Renal cortex interstitium (tissue), 11 donors: Measurements from ENCODE around the gene GUK1. TPM values are rescaled to one million over a fixed set of nuclear protein-coding genes. Genes with fewer than 3 reads are reported as not detected.
A peak's percentile ranks its signal among the peaks of the same experiment; 100 is the strongest.
"Not testable (repeated sequence)": the region's sequence is repeated elsewhere in the genome, so short reads cannot be mapped to it uniquely, and the experiment has no call there.

Experiments
- DNase-seq, 11 donors: peaks; one replicate each; pipeline ENCODE4 v3.0.0-alpha.2; 2013; ENCODE audit warnings: low read depth in 9 of 11, low spot score in 4 of 11; ENCODE audit errors: extremely low read depth in 1 of 11
- polyA plus RNA-seq, 3 donors: library from polyadenylated mRNA; unstranded; fragments of 120-200 nt; gene quantifications; one replicate each; pipeline ENCODE4 v1.2.1, GENCODE V29; 2013; ENCODE audit not compliant: insufficient read length in 3 of 3

Gene GUK1
- polyA plus RNA-seq, 3 donors = 94.9 to 186 (median 154) TPM

DNA sequence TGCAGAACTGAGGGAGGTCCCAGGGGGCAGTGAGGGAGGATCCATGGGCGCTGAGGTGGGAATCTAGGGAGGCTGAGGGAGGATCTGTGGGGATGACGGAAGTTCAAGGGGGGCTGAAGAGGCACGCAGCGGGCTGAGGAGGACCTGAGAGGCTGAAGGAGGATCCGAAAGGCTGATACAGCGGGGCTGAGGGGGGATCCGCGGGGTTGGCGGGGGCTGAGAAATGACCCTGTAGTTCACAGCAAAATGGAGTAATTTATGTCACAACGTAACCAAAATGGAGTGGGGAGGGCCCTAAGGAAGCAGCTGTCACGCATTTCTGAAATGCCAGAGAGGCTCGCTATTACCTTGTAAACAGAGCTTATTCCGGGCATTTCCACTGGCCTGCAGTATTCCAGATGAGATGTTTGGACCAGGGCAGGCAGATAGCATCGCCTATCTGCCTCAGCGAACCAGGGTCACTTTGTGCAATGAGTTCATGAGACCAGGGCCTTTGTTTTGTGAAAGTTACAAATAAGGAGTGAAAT lies 30.1 kb upstream of the GUK1 start:
- DNase-seq = peak in 5 of 11 donors; percentile 15 to 49 (median 44)

DNA sequence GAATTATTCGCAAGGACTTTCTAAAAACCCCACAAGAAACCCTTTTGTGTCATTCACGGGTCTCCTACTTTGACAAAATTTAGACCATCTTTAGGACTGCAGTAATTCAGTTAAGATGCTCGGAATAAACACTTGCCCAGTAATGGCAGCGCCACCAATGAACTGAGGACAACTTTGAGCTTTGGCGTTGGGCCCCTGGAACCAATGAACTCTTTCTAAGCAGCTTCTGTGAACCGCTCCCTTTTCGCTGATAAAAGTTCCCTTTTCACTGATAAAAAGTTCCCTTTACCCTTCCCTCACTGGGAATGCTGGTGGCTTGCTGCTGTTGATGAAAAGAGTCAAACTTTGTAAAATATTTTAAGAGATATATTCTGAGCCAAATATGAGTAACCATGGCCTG lies 29.5 kb upstream of the GUK1 start:
- no peak for DNase-seq

DNA sequence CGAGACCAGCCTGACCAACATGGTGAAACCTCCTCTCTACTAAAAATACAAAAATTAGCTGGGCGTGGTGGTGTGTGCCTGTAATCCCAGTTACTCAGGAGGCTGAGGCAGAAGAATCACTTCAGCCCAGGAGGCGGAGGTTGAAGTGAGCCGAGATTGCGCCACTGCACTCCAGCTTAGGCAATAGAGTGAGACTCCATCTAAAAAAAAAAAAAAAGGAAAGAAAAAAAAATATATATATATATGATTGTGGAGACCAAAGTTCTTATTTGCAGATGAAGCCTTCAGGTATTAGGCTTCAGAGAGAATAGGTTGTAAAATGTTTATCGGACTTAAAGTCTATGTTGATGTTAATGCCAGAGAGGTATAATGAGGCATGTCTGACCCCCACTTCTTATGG lies 28.8 kb upstream of the GUK1 start:
- not testable (repeated sequence) for DNase-seq

DNA sequence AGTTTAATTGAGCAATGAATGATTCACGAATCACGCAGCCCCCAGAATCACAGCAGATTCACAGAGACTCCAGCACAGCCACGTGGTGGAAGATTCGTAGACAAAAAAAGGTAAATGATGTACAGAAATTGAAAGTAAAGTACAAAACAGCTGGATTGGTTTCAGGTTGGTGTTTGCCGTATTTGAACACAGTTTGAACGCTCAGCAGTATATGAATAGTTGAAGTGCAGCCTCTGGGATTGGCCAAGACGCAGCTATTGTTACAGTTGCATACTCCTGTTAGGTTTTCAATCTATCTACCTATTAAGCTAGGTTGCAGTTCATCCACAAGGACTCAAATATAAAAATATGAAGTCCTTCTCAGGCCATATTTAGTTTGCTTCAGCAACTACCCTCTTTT lies 27.9 kb upstream of the GUK1 start:
- no peak for DNase-seq

DNA sequence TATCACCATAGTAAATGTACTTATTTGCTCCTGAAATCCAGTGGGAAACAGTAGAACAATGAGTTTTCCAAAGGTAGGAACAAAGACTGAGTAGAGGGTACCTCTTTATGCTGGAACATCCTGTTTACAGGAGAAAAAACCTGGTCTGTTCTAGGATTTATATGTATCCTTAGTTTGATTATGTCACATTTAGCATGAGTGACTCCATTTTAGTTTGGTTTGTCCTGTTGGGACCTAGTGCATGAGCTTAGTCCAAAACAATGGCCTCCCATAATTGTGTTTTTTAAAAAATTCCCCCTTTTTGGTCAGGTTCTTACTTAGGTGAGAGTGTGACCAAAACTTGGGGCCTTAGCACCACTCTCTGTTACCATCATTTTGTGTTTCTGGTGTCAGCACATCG lies 27.5 kb upstream of the GUK1 start:
- no peak for DNase-seq

DNA sequence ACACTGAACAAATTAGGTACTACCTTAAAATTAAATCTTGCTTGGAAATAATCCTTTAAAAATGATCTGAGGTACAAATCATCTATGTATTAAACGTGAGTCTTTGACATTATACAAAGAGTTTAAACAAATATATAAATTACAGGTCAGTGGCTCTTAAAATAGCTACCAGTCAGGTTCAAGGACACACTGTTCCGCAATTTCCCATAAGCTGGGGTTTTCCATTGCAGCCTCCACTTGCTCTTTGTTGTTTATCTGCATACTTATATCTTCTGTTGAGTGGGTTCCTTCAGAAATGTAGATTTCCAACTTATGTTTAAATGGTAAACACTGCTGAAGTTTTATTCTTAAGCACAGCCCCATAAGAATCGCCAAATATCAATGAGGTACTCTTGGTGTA lies 25.3 kb upstream of the GUK1 start:
- no peak for DNase-seq

DNA sequence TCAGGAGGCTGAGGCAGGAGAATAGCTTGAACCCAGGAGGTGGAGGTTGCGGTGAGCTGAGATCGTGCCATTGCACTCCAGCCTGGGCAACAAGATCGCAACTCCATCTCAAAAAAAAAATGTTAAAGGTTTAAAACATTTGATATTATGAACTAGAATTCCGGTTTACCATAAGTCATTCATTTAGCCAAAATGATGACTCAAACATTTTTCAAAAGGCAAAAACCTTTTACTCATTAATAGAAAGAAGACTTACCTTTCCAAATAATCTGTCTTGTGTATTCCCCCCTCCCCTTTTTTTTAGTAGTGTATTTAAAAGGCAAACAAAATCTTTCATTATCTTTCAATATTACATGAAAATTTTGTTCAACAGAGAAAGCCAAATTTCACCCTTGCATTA lies 22.7 kb upstream of the GUK1 start:
- DNase-seq = no peak

DNA sequence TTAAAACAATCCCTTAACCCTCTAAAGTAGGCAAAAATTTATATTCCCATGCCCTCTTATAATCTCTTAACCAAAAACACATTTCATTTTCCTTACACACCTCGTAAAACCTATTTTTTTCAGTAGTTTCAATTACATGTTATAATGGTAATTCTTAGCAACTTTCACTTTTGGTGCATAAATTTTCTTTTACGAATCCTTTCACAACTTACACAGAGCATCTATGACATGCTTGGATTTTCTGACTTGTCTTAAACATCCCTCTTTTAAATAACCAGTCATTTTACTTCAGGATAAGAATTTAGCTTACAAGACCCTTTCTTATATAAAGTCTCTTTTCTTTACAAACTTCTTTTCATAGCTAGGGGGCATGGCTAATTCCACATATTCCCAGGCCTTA lies 22.0 kb upstream of the GUK1 start:
- DNase-seq = no peak

DNA sequence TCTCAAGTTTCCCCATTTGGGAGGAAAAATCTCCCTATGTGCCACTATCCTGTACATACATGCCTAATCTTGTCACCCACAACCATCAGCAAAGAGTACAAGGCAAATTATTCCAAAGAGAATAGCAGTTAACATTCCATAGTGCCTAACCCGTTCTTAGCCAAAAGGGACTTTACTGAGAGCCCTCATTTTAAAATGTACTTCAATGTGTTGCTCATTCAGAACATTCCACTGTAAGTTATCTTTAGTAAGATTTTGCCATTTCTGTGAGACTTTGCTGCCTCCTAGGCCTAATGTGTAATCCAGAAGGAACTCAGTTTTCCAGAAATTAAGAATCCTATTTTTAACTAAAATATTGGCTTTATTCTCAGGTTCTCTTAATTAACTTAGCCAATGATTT lies 19.7 kb upstream of the GUK1 start:
- no peak for DNase-seq

DNA sequence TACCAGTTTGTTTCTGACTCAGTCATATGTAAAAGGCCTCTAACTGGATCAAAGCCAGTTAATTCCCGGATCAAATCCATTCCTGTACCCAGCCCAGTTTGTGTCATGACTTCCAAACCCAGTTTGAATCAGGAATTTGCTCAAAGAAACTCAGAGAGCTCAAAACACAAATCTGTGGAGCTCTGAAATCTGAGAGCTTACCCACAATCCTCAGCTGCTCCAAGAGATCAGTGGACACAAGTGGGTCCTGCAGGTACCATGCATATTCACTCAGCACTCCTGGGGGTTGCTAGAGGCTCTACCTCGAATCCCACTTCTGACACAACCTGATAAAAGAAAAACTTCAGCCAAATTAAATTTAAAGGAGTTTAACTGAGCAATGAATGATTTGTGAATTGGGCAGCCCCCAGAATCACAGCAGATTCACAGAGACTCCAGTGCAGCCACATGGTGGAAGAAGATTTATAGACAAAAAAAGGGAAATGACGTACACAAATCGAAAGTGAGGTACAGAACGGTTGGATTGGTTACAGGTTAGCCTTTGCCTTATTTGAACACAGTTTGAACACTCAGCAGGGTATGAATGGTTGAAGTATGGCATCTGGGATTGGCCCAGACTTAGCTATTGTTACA lies 19.1 kb upstream of the GUK1 start:
- DNase-seq = no peak

DNA sequence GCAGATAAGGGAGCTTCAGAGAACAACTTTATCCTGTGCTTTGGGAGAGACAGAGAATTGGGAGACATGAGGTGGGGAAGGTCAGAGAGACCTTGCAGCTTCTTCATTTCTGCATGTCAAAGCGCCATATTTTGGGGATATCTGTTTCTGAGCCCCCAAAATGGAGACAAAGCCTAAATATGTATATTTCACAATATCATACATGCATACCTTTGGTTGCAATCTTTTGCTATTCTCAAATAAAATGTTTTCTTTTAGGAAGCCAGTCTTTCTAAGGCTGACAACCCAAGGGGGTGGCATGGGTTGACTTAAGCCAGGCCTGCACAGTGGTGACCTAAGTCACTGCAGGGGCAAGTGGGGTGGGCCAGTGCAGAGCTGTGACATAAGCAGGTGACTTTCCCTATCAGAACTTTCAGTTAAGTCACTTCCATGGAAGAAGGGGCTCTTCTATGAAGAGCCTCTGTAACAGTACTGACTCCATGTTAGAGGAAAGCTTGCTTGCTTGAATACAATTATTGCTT lies 17.1 kb upstream of the GUK1 start:
- DNase-seq = no peak

DNA sequence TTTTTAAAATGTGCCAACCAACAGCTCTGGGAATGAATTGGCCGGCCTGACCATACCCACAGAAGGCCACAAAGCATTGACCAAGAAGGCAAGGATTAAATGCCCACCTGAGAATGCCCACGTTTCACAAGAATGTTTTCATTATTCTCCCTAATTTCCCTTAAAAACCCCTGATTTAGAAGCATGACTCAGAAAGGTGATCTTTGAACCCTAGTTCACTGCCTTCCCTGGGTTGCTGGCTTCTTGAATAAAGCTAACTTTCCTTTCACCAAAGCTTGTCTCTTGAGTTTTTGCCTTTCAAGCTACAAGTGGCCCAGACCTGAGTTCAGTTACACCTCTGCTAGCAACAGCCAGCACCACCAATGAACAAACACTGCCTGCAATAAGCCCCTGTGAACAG lies 16.6 kb upstream of the GUK1 start:
- no peak for DNase-seq

DNA sequence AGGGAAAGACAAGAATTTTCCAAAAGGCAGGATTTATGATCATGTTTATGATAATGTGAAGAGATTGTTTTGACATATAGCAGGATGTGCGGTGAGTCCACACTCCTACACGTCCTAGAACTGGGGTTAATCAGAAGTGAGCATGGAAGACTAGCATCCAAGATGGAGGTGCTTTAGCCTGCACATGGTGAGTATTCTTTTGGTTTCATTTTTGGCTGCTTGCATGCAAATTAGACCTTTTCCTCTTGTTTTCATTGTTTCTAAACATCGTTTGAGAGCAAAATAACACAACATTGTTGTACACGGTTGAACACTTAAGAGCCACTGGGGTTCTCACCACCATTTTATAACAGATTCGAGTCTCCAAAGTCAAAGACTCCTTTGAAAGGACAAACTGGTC lies 14.9 kb upstream of the GUK1 start:
- no peak for DNase-seq

DNA sequence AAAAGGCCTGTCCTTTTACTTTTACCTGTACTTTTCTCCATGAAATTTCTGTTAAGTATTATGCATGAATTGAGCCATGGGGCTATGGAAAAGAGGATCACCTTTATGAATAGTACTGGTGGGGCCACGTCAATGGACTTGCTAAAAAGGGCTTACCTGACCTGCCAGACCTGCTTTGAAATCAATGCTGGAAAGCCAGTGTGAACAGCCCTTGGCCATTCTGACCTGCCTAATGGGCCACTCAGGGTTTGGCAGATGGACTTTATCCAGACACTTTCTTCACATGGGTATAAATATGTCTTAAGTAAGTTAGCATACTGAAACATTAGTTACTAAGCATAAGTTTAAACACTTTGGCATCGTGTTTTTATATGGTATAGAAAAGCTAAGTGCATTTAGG lies 8.3 kb upstream of the GUK1 start:
- DNase-seq = no peak

DNA sequence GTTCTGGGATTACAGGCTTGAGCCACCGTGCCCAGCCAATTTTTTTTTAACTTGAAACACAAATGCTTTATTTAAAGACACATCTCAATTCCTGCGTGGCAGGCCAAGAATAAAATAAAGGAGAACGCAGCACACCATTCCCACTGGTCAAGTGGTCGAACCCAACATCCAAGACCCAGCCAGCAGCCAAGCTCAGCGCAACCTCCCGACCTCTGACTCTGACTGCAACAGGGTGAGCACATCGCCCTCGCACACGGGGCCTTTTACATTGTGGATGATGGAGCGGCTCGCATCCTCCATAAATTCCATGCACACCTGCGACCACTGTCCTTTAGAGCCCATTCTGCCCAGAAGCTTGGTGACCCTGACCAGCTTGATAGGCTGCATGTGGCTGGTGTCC lies 5.5 kb upstream of the GUK1 start:
- no peak for DNase-seq

DNA sequence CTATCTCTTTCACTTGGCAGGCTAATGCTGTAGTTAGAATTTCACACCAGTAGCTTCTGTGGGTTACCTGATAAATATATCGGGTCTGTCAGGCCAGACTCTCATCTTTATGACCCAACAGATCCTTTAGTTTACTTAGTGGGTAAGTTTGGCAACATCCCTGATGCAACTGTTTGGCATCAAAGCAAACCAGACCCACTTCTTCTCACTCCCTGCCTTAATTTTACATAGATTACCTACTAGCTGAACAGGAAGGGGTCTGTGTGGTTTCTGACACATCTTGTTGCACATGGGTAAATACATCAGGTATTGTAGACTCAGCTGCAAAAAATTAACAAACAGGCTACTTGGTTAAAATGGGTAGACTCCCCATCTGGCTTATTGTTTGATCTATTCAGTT lies 3.2 kb upstream of the GUK1 start:
- no peak for DNase-seq

DNA sequence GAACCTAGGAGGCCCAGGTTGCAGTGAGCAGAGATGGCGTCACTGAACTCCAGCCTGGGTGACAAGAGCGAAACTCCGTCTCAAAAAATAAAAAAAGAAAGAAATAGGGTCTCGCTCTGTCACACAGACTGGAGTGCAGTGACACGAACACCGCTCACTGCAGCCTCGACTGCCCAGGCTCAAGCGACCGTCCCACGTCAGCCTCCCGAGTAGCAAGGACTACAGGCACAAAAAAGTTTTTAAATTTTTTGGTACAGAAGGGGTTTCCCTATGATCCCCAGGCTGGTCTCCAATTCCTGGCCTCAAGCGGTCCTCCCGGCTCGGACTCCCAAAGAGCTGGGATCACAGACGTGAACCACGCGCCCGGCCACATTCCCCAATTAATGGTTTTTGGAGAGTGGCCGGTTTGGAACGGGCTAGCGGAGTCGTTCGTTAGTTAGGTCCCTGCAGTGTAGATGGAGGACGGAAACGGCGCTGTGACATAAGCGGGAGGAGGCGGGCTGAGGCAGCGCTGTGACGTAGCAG lies 611 bp upstream of the GUK1 start:
- DNase-seq = no peak

DNA sequence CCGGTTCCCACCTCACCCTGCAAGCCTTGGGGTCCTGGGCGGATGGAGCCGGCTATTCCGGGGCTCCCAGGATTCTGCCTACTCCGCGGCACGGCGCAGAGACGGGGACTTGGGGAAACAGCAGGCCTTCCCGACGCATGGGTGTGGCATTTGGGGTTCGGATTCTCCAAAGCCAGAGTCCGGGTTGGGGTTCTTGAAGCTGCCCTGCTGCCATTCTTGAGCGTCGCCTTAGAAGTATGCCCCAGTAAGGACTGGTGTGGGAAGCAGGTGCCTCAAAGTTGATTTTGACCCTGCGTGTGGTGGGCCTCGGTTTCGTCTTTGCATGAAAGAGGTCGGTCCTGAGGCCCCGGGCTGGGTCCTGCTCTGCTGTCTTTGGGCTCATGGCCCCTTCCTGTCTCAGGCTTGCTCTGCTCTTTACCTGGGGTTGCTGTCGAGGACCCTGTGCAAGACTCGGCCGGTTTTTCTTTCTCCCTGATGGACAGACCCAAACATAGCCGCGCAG lies 696 bp downstream of the GUK1 start:
- DNase-seq = no peak

DNA sequence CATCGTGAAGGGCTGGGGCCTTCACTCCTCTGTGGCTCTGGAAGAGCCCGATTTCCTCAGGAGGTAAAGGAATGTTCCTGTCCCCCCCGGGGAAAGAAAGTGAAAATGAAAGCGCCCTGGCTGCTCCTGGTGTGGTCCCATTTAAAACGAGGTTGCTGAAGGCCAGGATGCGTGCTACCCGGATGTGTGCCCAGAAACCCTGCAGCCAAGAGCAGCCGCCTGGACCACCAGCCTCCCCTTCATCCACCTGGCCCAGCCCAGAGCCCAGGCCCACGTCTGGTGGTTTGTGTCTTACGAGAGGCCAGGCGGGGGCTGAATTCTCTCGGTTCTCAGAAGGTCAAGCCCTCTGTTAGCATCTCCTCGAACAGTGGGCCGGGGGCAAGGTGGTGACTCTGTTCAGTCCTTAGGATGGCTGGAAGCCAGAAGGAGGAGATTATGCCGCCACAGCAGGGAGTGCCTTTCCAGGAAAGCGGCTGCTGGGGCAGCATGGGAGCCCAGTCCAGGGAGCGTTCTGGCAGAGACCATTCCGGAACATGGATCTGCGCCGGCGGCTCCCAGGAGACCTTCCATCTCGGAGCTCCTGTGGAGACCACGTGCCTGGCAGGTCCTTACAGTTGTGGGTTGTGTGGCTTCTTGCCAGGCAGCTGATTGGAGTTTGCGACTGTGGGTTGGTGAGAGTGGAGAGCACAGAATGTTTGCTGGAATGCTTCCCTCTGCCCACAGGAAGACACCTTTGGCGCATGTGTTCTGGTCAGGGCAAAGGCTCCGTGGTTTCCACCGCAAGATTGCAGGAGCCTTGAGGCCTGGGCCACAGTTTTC lies 1.4 kb downstream of the GUK1 start:
- DNase-seq = no peak

DNA sequence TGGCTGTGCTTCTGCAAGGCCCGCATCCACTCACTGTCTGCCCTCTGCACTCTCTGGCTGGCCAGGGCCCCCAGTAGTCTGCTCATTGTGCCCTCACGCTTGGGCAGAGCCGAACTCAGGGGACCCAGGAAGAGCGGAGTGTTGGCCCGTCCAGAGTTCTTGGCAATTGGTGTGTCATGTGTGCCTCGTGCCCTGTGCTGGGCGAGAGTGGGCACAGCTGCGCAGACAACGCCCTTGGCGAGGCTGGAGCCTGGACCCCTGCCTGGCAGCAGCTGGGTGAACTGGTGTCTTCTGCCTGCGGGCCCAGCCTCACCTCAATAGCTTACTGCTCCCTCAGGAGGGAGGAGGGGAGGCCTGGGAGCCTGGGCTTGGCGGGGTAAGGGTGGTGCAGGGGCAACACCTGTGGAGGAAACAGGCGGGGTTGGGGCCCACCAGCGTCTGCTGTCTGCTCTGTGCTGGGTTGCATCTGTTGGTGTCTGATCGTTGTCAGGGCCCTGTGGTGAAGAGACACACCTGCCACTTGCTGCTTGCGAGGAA lies 2.1 kb downstream of the GUK1 start:
- DNase-seq = no peak
